K562 (cell line): ENCODE results near the gene DOP1A. TPM values are rescaled to one million over a fixed set of nuclear protein-coding genes. Genes with fewer than 3 reads are reported as not detected.

Experiments
- ADNP ChIP-seq: fragments of 200-800 bp; sonication (Bioruptor generic); IDR thresholded peaks from 2 replicates; pipeline ENCODE4 v1.6.1; 2016; ENCODE audit warnings: missing genetic modification characterization, missing compliant biosample characterization
- E2F6 ChIP-seq, 2 experiments: IDR thresholded peaks; 2 replicates each; pipeline ENCODE4 v1.6.1; 2011; ENCODE audit warnings: borderline replicate concordance in 1 of 2, control low read depth in 1 of 2, low read depth in 1 of 2, low read length in 1 of 2, mild to moderate bottlenecking in 1 of 2, mixed read lengths in 1 of 2, moderate library complexity in 1 of 2; ENCODE audit not compliant: insufficient read depth in 1 of 2, insufficient read length in 1 of 2, poor library complexity in 1 of 2, severe bottlenecking in 1 of 2; ENCODE audit errors: extremely low read depth in 1 of 2
- GATA2 ChIP-seq: sonication (generic); formaldehyde crosslinking; IDR thresholded peaks from 2 replicates; pipeline ENCODE4 v1.4.0; 2020; ENCODE audit warnings: mild to moderate bottlenecking, missing genetic modification reagents
- HDAC3 ChIP-seq: fragments of 450-650 bp; IDR thresholded peaks from 2 replicates; pipeline ENCODE4 v1.6.1; 2018; ENCODE audit warnings: borderline replicate concordance, mild to moderate bottlenecking, moderate library complexity; ENCODE audit not compliant: partially characterized antibody
- IRF2 ChIP-seq: sonication (generic); formaldehyde crosslinking; IDR thresholded peaks from 2 replicates; pipeline ENCODE4 v1.8.1; 2022; ENCODE audit warnings: mild to moderate bottlenecking, missing genetic modification reagents
- MAFG ChIP-seq: fragments of 450-650 bp; conservative IDR thresholded peaks from 2 replicates; pipeline ENCODE4 v1.6.1; 2016; ENCODE audit warnings: missing genetic modification characterization, missing compliant biosample characterization
- MTA3 ChIP-seq: fragments of 450-650 bp; formaldehyde crosslinking; IDR thresholded peaks from 2 replicates; pipeline ENCODE4 v1.6.1; 2017; ENCODE audit warnings: mild to moderate bottlenecking, borderline replicate concordance
- POLR2B ChIP-seq: fragments of 450-650 bp; IDR thresholded peaks from 2 replicates; pipeline ENCODE4 v1.6.1; 2018; ENCODE audit warnings: low read depth; ENCODE audit not compliant: partially characterized antibody
- RUNX1 ChIP-seq: sonication (generic); IDR thresholded peaks from 2 replicates; pipeline ENCODE4 v1.6.1; 2016; ENCODE audit warnings: antibody characterized with exemption, low read depth
- SPI1 ChIP-seq: IDR thresholded peaks from 2 replicates; pipeline ENCODE4 v1.6.1; 2011; ENCODE audit warnings: low read depth, low read length, control low read depth, borderline replicate concordance
- TEAD4 ChIP-seq, 2 experiments: sonication (generic) in 1 of 2; formaldehyde crosslinking in 1 of 2; IDR thresholded peaks; 2 replicates each; pipeline versions ENCODE4 v1.6.1 to v1.8.0; 2012 to 2022; ENCODE audit warnings: borderline replicate concordance in 1 of 2, inconsistent platforms in 1 of 2, low read length in 1 of 2, mild to moderate bottlenecking in 1 of 2, missing genetic modification reagents in 1 of 2
- THRB ChIP-seq: fragments of 450-650 bp; formaldehyde crosslinking; conservative IDR thresholded peaks from 2 replicates; pipeline ENCODE4 v1.4.0; 2022; ENCODE audit warnings: mild to moderate bottlenecking, missing genetic modification characterization
- ZNF143 ChIP-seq: sonication (generic); formaldehyde crosslinking; IDR thresholded peaks from 2 replicates; pipeline ENCODE4 v1.9.0; 2022; ENCODE audit warnings: mild to moderate bottlenecking, missing genetic modification reagents
- ZNF639 ChIP-seq, 2 experiments: fragments of 200-800 bp in 1 of 2; sonication (Bioruptor generic) in 1 of 2; sonication (generic) in 1 of 2; formaldehyde crosslinking in 1 of 2; IDR thresholded peaks in 1 of 2; conservative IDR thresholded peaks in 1 of 2; 2 replicates each; pipeline versions ENCODE4 v1.5.0 to v1.6.1; 2016 to 2020; ENCODE audit warnings: missing compliant biosample characterization in 1 of 2, missing genetic modification characterization in 1 of 2, missing genetic modification reagents in 1 of 2
- ZNF75A ChIP-seq: fragments of 450-650 bp; formaldehyde crosslinking; IDR thresholded peaks from 2 replicates; pipeline ENCODE4 v1.4.0; 2020; ENCODE audit warnings: mild to moderate bottlenecking
- polyA plus RNA-seq, 8 experiments: library from polyadenylated mRNA; depleted of rRNA in 4 of 8; stranded (reverse) in 5 of 8; unstranded in 3 of 8; fragments of >200 nt; fragmentation: Nextera tagmentation in 2 of 8; fragmentation: Illumina TruSeq in 1 of 8; extraction: Ambion mirVana in 2 of 8; extraction: Trizol in 1 of 8; gene quantifications; 2 replicates each; pipeline versions ENCODE4 v1.2.1 to v1.2.3, GENCODE V29; 2011 to 2014; ENCODE audit warnings: inconsistent platforms in 1 of 8, missing spikeins in 1 of 8
- total RNA-seq, 7 experiments: library from RNA; depleted of rRNA in 6 of 7; stranded (reverse); fragments of >200 nt in 6 of 7; fragmentation: Illumina TruSeq in 2 of 7; extraction: Trizol in 2 of 7; gene quantifications; 2 replicates each; pipeline versions ENCODE4 v1.2.1 to v1.2.3, GENCODE V29; 2011 to 2021; ENCODE audit warnings: low replicate concordance in 1 of 7
- TF ChIP-seq, protein P1 (sequence below), 2 experiments: fragments of 450-650 bp; IDR thresholded peaks; 2 replicates each; pipeline ENCODE4 v1.6.1; 2016
- TF ChIP-seq, protein P2 (sequence below): IDR thresholded peaks from 2 replicates; pipeline ENCODE4 v1.6.1; 2016; ENCODE audit warnings: missing genetic modification characterization, missing compliant biosample characterization

DOP1A gene
- total and polyA plus RNA-seq, 9 of the 15 experiments (the other 6 are each of a cell fraction or from before 2014, with no cell fraction given) = 0.75 to 10.5 (median 4.4) TPM

- TF ChIP-seq, protein P1, sequence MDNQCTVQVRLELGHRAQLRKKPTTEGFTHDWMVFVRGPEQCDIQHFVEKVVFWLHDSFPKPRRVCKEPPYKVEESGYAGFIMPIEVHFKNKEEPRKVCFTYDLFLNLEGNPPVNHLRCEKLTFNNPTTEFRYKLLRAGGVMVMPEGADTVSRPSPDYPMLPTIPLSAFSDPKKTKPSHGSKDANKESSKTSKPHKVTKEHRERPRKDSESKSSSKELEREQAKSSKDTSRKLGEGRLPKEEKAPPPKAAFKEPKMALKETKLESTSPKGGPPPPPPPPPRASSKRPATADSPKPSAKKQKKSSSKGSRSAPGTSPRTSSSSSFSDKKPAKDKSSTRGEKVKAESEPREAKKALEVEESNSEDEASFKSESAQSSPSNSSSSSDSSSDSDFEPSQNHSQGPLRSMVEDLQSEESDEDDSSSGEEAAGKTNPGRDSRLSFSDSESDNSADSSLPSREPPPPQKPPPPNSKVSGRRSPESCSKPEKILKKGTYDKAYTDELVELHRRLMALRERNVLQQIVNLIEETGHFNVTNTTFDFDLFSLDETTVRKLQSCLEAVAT (IDR thresholded peaks at IDR 0.05) = peak in 1 of 2 experiments; percentile 71; a peak in 1 of 4 replicates
- TF ChIP-seq HDAC3 (no peak), TEAD4 (IDR thresholded peaks at IDR 0.05; ENCODE audit: low read length) (no peak), TEAD4 (CRISPR knock-in tag; IDR thresholded peaks at IDR 0.05; ENCODE audit: borderline replicate concordance) (no peak), E2F6 (IDR thresholded peaks at IDR 0.05; ENCODE audit: borderline replicate concordance in 1 of 2, extremely low read depth in 1 of 2, insufficient read depth in 1 of 2, insufficient read length in 1 of 2, low read depth in 1 of 2, low read length in 1 of 2, poor library complexity in 1 of 2, severe bottlenecking in 1 of 2) (peak in 1 of 2 experiments; percentile 20), ZNF639 (CRISPR knock-in tag; conservative IDR thresholded peaks at IDR 0.05 in 1 of 2, IDR thresholded peaks at IDR 0.05 in 1 of 2) (no peak), RUNX1 (no peak), POLR2B (peak; percentile 96), THRB (CRISPR knock-in tag) (no peak), MTA3 (peak; percentile 79; the same call in 1 of the 2 replicates), GATA2 (no peak), MAFG (no peak), ZNF75A (CRISPR knock-in tag) (no peak), IRF2 (CRISPR knock-in tag) (no peak), SPI1 (peak; percentile 37; the same call in 1 of the 2 replicates), ADNP (tag) (no peak), ZNF143 (CRISPR knock-in tag) (no peak)
- TF ChIP-seq, protein P2, sequence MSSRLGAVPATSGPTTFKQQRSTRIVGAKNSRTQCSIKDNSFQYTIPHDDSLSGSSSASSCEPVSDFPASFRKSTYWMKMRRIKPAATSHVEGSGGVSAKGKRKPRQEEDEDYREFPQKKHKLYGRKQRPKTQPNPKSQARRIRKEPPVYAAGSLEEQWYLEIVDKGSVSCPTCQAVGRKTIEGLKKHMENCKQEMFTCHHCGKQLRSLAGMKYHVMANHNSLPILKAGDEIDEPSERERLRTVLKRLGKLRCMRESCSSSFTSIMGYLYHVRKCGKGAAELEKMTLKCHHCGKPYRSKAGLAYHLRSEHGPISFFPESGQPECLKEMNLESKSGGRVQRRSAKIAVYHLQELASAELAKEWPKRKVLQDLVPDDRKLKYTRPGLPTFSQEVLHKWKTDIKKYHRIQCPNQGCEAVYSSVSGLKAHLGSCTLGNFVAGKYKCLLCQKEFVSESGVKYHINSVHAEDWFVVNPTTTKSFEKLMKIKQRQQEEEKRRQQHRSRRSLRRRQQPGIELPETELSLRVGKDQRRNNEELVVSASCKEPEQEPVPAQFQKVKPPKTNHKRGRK (tag) = no peak
These were observed 125.6 kb downstream of the DOP1A start, which contains the start of the genes PGM3 and RWDD2A (continued) for GRCh38 chr6:83192871-83193746.
